Pancreas (tissue), 10 donors: ENCODE measurements around the gene NDST4. TPM values are rescaled to one million over a fixed set of nuclear protein-coding genes. Genes with fewer than 3 reads are reported as not detected.

Experiments
- ATAC-seq, 4 donors: fragments of 200-7000 bp; cut with Tn5 transposase; one replicate each; pipeline versions ENCODE4 v1.8.0 to v1.9.1; 2020; ENCODE audit warnings: mild to moderate bottlenecking in 4 of 4, moderate library complexity in 4 of 4
- DNase-seq, 6 donors: peaks; one replicate each; pipeline ENCODE4 v3.0.0-alpha.2; 2020
- FAIRE-seq: peaks from 2 replicates; lab custom pipeline; 2012; peaks lifted over from hg19 to GRCh38; lab: Jason Lieb, UNC
- H3K27ac ChIP-seq, 4 donors: fragments of 200-600 bp; sonication (generic); 1 replicate in 3 of 4; 2 replicates in 1 of 4; pipeline versions ENCODE4 v1.5.0 to v1.8.0; 2020
- H3K27me3 ChIP-seq, 4 donors: fragments of 200-600 bp; one replicate each; pipeline ENCODE4 v1.8.0; 2021
- H3K36me3 ChIP-seq, 3 donors: fragments of 200-600 bp; sonication (generic) in 1 of 3; one replicate each; pipeline versions ENCODE4 v1.5.0 to v1.8.0; 2020 to 2021
- H3K4me1 ChIP-seq, 3 donors: fragments of 200-600 bp; one replicate each; pipeline ENCODE4 v1.8.0; 2021
- H3K4me3 ChIP-seq, 4 donors: fragments of 200-600 bp; sonication (generic) in 2 of 4; one replicate each; pipeline versions ENCODE4 v1.5.0 to v1.8.0; 2020 to 2021
- H3K9me3 ChIP-seq, 4 donors: fragments of 200-600 bp; one replicate each; pipeline ENCODE4 v1.8.0; 2021
- CTCF ChIP-seq, 4 donors: fragments of 200-600 bp; sonication (generic) in 3 of 4; IDR thresholded peaks; one replicate each; pipeline versions ENCODE4 v1.5.0 to v1.8.0; 2021; ENCODE audit warnings: antibody characterized with exemption in 4 of 4
- WGBS, 2 donors: extraction: QIAGEN DNeasy Blood & Tissue Kit; methylation state at CpG; one replicate each; pipeline ENCODE4 v1.1.7; 2013; 5-methylcytosine and 5-hydroxymethylcytosine counted together
- intact Hi-C, 3 donors: fragments of 100-400 bp; cut with DNase I; formaldehyde crosslinking; loops; one replicate each; pipeline versions ENCODE4 v1.11.1 to v1.14.2; 2022
- polyA plus RNA-seq, 2 donors: library from polyadenylated mRNA; stranded (reverse); fragments of 200-250 nt; gene quantifications; one replicate each; pipeline ENCODE4 v1.2.3, GENCODE V29; 2013
- total RNA-seq, 6 donors: library from RNA; stranded (reverse); fragmentation: NEBNext Ultra II Directional in 4 of 6; extraction: Animal tissue kit (Norgen Biotek cat#: 25700) in 4 of 6; gene quantifications; one replicate each; pipeline versions ENCODE4 v1.2.1 to v1.2.4, GENCODE V29; 2021 to 2023
- donor health status: healthy with polysubstance abuse.
- donor health status: DM: no; HTN: no; CAD: no; lungs with moderate emphysema.
- donor health status: DM: no; HTN: no; CAD: no.
- donor health status: control.
- donor health status: control.
- donor health status: Bipolar disorder and iron deficiency.
- donor health status: DM: yes; HTN: yes; CAD: no.
- donor health status: DM: no; HTN: no; CAD: no.
- donor health status: DM: no; HTN: no; CAD: no.
- donor health status: DM: yes; HTN: yes; CAD: no.

The NDST4 gene
- total and polyA plus RNA-seq, 8 donors = not detected

- Histone ChIP-seq H3K4me1 (no peaks in the 10 kb centered on the region), H3K4me3 (no peak overlapping the region), H3K27me3 (no peaks in the 10 kb centered on the region), H3K27ac (no peak overlapping the region), H3K9me3 (no peaks in the 10 kb centered on the region), H3K36me3 (no peaks in the 10 kb centered on the region)
- 72 to 74% methylated on average over 7 of the region's 7 CpGs for WGBS, 2 donors
- intact Hi-C loops = no loop called here
- TF ChIP-seq CTCF (IDR thresholded peaks at IDR 0.05) = no peak
- no peak for ATAC-seq
- no peak for FAIRE-seq
- DNase-seq = no peak
These were observed 36.7 kb downstream of the NDST4 start for GRCh38 chr4:115076691-115077090.

GRCh38 chr4:115058533-115058932 lies 54.9 kb downstream of the NDST4 start:
- H3K27me3 ChIP-seq = peaks cover 0 to 4% (median 0%) of the 10 kb centered on the region in 4 donors
- no peaks in the 10 kb centered on the region for H3K4me1 ChIP-seq
- 5 to 10% methylated on average over 1 of the region's 1 CpG for WGBS, 2 donors
- no peaks in the 10 kb centered on the region for H3K9me3 ChIP-seq
- TF ChIP-seq CTCF (IDR thresholded peaks at IDR 0.05) = no peak
- ATAC-seq = no peak
- no peaks in the 10 kb centered on the region for H3K36me3 ChIP-seq
- no peak for DNase-seq
- intact Hi-C loops = no loop called here
- no peak for FAIRE-seq
- H3K4me3 ChIP-seq = no peak overlapping the region
- H3K27ac ChIP-seq = no peak overlapping the region

- FAIRE-seq (no peak), ATAC-seq (no peak), DNase-seq (no peak)
- Histone ChIP-seq H3K27ac (no peak overlapping the region), H3K9me3 (no peaks in the 10 kb centered on the region), H3K27me3 (no peaks in the 10 kb centered on the region), H3K36me3 (no peaks in the 10 kb centered on the region), H3K4me3 (no peak overlapping the region), H3K4me1 (no peaks in the 10 kb centered on the region)
- intact Hi-C loops = no loop called here
- WGBS, 2 donors = 81 to 90% methylated on average over 4 of the region's 4 CpGs
- no peak for TF ChIP-seq CTCF (IDR thresholded peaks at IDR 0.05)
These were observed 58.6 kb downstream of the NDST4 start for GRCh38 chr4:115054836-115055235.

- no peak overlapping the region for H3K27ac ChIP-seq
- intact Hi-C loops = no loop called here
- H3K9me3 ChIP-seq = no peaks in the 10 kb centered on the region
- no peaks in the 10 kb centered on the region for H3K27me3 ChIP-seq
- no peaks in the 10 kb centered on the region for H3K4me1 ChIP-seq
- WGBS, 2 donors = 88 to 92% methylated on average over 1 of the region's 1 CpG
- no peak overlapping the region for H3K4me3 ChIP-seq
- no peak for FAIRE-seq
- ATAC-seq = no peak
- H3K36me3 ChIP-seq = no peaks in the 10 kb centered on the region
- TF ChIP-seq CTCF (IDR thresholded peaks at IDR 0.05) = no peak
- DNase-seq = no peak
These were observed 60.1 kb downstream of the NDST4 start for GRCh38 chr4:115053313-115053712.

- Histone ChIP-seq H3K4me1 (no peaks in the 10 kb centered on the region), H3K36me3 (no peaks in the 10 kb centered on the region)
- FAIRE-seq = no peak
These were observed 70.9 kb downstream of the NDST4 start for GRCh38 chr4:115042496-115042895.

More at GRCh38 chr4:115042496-115042895, 70.9 kb downstream of the NDST4 start:
- DNase-seq (no peak), ATAC-seq (no peak)
- intact Hi-C loops = no loop called here
- Histone ChIP-seq H3K9me3 (no peaks in the 10 kb centered on the region), H3K27ac (no peak overlapping the region), H3K27me3 (no peaks in the 10 kb centered on the region), H3K4me3 (no peak overlapping the region)
- TF ChIP-seq CTCF (IDR thresholded peaks at IDR 0.05) = no peak
- 61 to 66% methylated on average over 3 of the region's 3 CpGs for WGBS, 2 donors
